WI38 (cell line): ENCODE results near the gene MYOZ3.

Source experiments
- H3K4me3 ChIP-seq: 2 replicates; pipeline ENCODE4 v1.5.1; 2011; ENCODE audit warnings: low read depth, mild to moderate bottlenecking, control low read depth, low read length
- TF ChIP-seq, protein P1 (sequence below): IDR thresholded peaks from 2 replicates; pipeline ENCODE4 v1.5.1; 2012; ENCODE audit warnings: low read depth, mild to moderate bottlenecking, control low read depth, low read length

Gene MYOZ3

DNA sequence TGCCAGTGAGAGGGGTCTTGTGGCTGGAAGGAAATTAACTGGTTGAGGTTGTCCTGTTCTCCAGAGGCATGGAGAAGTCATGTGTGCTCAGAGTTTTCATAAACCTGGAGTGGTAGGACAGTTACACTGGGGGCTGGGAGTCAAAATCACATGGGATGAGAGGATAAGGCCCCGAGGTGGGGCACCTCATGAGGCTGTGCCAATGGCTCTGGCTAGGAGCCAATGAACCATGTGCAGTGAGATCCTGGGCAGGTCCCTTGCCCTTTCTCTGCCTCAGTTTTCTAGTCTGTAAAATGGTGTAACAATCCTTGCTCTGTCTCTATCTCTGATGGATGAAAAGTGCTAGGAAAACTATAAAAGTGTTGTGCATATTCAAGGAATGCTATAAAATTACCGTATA, 27.6 kb upstream of the MYOZ3 start:
- TF ChIP-seq, protein P1, sequence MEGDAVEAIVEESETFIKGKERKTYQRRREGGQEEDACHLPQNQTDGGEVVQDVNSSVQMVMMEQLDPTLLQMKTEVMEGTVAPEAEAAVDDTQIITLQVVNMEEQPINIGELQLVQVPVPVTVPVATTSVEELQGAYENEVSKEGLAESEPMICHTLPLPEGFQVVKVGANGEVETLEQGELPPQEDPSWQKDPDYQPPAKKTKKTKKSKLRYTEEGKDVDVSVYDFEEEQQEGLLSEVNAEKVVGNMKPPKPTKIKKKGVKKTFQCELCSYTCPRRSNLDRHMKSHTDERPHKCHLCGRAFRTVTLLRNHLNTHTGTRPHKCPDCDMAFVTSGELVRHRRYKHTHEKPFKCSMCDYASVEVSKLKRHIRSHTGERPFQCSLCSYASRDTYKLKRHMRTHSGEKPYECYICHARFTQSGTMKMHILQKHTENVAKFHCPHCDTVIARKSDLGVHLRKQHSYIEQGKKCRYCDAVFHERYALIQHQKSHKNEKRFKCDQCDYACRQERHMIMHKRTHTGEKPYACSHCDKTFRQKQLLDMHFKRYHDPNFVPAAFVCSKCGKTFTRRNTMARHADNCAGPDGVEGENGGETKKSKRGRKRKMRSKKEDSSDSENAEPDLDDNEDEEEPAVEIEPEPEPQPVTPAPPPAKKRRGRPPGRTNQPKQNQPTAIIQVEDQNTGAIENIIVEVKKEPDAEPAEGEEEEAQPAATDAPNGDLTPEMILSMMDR, result no peak
- no peak overlapping the region for H3K4me3 ChIP-seq

DNA sequence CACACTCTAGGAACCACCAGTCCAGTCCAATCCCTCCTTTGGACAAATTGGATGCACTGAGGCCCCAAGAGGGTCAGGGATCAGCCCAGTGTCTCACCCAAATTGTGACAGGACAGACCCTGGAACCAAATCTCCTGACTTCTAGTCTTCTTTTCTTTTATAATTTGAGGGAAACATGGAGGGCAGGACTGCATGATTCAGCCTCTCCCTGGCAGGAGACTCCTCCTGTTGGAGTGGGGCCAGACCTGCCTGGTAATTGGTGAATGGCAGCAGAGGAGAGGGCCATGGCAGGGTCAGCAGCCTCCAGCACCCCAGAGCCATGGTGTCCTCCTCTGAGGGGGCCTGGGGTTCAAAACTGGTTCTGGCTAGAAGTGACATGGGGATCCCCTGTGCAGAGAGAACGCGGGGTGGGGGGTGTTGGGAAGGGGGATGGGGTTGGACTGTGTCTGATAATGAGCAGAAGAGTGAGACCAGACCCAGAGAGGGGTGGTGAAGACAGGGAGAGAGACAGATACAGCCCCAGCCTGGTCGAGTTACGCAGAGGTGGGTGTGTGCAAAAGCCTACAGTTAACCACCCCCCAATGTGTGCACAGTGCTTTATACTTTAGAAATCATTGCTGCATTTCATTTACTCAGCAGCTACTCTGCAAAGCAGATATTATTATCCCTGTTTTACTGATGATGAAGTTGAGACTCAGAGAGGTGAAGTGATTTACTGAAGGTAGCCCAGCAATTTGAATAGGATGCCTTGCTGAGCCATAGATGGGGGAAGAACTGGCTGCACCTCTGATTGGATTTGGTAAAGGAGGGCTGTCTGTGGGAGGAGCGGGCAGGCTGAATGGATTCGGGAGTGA, 24.4 kb upstream of the MYOZ3 start:
- H3K4me3 ChIP-seq, result no peak overlapping the region
- TF ChIP-seq, protein P1, result no peak

DNA sequence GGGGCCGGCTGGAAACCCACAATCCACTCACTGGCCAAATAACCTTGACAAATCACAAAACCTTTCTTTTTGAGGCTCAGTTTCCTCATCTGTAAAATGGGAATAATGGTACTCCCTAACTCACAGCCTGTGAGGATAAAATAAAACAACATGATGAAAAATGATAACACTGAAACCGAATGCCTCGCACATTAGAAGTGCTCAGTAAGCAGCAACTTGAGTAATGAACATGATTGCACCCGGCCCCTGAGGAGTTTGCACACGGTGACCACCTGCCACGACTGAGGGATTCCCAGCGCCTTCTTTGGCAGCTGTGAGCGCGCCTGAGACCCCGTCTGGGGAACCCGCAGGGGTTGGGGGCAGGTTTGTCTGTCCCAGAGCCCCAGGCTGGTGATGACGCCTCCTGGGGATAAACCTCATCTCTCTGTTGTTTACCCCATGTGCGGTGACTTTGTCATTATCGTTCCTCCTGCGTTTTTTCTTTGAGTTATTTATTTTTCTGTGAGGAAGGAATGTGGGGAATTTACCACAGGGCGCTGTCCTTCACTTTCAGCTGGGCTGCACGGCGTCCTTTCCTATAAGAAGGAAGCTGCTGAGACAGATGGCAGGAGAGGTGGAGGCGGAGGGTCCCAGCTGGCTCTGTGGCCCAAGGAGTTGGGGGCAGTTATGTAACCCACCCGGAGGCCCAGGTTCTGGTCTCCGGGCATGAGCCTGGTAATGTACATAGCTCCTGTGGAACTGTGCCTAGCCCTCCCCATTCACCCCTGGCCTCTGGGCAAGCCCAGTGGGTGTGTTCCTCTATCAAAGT, 23.6 kb upstream of the MYOZ3 start:
- TF ChIP-seq, protein P1, result no peak
- peak overlapping the region; percentile 29; the same call in 1 of the 2 replicates for H3K4me3 ChIP-seq

DNA sequence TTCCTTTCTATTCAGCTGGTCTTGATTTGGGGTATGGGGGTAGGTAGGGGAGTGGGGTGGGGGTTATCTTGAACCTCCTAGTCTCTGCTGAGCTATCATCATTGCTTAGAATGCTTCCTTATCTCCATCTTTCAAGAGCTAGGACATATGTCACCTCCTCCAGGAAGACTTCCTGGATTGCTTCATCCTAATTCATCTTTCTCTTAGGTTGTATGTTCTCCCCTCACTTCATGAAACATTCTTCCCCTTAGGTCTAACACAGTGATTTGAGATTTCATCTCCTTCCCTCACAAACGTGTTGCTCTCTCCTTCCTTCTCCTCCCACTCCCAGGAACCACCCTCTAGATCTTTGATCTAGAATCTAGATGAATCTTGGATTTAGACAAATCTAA, 23.0 kb upstream of the MYOZ3 start:
- peak overlapping the region; percentile 29; the same call in 1 of the 2 replicates for H3K4me3 ChIP-seq
- TF ChIP-seq, protein P1, result no peak

DNA sequence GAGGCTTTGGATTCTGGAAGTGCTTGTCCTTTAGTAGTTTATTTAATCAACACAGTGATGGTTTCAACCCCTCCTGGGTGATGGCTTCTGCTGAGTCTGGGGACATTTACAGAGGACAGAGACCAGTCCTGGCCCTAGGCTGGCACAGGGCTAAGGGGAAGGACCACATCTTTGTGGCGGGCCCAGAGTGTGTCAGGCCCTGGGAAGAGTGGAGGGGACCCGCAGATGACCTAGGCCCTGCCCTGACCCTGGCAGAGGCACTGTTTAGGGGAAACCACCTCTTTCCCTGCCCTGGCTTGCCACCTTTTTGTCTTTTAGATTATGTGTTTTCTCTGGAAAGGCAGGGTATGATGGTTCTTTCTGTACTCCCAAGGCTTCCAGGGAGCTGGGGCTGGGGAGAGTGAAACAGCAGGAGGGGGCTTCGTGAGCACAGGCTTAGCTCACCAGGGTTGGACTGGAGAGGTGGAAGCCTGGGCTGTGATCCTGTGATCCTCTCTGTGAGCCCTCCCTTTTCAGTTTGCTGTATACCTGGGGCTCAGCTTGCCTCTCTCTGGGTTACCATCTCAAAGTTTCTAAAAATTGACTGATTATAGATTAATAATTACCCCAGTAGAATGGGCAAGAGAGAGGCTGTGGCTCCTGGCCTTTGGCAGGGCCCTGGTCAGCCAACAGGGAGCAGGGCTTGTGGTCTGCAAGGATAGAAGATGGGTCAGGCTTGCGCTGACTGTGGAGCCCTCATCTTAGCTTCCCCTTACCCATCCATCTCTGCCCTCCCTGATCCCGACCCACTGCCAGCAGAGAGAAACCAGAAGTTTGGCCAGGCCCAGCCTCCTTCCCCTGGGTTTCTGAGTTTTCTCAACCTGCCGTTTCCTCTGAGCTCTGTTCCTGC, 22.3 kb upstream of the MYOZ3 start:
- H3K4me3 ChIP-seq, result no peak overlapping the region

DNA sequence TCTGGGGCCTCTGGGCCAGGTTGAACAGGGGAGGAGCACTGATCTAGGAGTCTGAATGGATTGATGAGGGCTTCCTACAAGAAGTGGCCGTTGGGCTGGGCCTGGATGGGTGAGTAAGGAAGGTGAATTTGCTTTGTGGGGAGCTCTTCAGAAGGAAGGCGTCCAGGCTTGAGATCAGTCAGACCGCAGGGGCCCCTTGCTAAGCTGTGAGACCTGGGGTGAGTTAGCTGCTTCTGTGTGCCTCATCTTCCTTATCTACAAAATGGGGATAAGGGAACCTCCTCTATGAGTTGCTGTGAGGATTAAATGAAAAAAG, 21.7 kb upstream of the MYOZ3 start:
- H3K4me3 ChIP-seq, result no peak overlapping the region
- TF ChIP-seq, protein P1, result no peak

More for the DNA sequence above, 22.3 kb upstream of the MYOZ3 start:
- TF ChIP-seq, protein P1, result no peak
